GM19372 (cell line): ENCODE measurements around the gene PTPN6.

Experiments
- ATAC-seq: cut with Tn5 transposase; IDR thresholded peaks from one replicate; pipeline ENCODE4 v1.9.1; 2021; ENCODE audit warnings: mild to moderate bottlenecking, low read depth, moderate library complexity; ENCODE audit not compliant: unreplicated experiment

The PTPN6 gene

GRCh38 chr12:6998715-6999451, 47.7 kb downstream of the PTPN6 start:
- ATAC-seq: no peak

DNA sequence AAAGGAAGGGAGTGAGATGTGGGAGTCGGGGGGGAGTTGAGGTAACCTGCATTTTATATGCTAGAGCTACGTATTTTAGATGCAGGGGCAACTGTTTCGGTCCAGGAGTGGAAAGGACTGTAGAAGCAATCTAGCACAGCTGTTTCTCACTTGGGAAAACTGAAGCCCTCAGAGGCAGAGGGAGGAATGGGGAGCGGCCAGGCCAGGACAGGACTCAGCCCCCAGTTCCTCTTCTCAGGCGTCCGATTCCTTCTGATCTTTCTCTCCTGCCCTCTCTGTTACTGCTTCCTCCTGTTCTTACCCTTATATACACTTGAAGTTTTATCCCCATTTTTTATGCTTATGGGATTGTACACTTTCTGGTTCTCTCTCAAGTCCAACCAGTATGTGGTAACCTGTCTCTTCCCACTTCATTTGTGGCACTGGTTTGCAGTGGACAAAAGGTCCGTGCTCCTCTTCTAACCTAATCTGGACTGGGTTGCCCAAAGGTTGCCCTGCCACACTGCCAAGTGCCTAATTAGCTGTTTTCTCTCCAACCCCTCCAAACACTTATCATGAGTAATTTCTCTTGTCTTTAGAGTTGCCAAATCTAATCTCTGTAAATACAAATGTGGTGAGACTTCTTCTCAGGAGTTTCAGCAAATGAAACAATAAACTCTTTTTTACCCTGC, 50.9 kb downstream of the PTPN6 start:
- ATAC-seq: no peak

DNA sequence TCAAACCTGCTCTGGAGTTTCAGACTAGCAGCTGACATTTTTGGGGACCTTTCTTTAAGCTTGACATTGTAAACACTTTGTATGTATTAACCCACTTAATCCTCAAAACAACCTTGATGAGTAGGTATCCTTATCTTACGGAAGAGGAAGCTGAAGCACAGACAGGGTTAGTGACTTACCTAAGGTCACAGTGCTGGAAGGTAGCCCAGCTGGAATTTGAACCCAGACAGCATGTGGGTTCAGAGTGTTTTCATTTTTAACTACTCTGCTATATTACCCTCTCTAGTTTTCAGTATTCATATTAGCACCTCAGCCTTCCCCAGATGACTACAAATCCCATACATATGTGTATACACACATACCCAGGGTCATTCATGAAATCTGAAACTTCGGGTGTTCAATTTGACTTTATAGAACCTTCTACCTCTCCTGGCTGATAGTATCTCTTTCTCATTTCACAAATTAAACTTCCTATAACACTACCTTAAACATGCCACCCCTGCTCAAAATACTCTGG, 53.2 kb downstream of the PTPN6 start:
- ATAC-seq: no peak

DNA sequence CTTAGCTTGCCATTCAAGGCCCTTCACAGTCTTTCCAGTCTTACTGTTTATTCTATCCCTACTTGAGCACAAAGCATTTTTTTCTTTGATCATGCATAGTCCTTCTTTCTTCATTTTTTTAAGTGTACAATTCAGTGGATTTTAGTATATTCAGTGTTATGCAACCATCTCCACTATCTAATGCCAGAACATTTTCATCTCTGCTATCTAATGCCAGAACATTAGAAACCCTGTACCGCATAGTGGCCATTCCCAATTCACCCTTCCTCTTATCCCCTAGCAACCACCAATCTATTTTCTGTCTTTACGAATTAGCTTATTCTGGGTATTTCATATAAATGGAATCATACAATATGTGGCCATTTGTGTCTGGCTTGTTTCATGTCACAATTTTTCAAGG, 53.7 kb downstream of the PTPN6 start:
- ATAC-seq: no peak

DNA sequence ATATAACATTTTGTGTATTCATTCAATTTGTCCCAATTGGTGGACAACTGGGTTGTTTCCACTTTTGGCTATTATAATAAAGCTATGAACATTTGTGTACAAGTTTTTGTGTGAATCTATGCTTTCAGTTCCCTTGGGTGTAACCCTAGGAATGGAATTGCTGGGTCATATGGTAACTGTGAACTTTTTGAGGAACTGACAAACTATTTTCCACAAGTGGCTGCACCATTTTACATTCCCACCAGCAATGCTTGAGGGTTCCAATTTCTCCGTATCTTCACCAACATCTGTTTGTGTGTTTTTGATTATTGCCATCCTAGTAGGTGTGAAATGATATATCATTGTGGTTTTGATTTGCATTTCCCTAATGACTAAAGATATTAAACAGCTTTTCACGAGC, 54.2 kb downstream of the PTPN6 start:
- ATAC-seq: no peak

DNA sequence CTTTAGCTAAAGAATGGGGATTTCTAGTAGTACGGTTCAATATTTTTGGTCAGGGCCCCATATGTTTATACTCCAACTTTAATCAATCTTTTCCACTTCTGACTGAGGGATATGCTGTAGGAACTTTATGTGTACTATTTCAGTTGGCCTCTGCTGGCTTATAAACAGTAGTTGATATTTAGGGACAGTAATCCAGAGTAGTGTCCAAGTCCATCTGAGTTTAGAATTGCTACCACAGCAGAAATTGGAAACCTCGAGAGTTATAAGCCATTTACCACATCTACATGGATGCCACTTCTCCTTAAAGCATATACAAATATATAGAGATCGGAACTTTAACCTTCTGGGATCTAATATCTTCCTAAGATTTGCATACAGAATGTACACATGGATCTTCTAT, 55.5 kb downstream of the PTPN6 start:
- ATAC-seq: no peak

DNA sequence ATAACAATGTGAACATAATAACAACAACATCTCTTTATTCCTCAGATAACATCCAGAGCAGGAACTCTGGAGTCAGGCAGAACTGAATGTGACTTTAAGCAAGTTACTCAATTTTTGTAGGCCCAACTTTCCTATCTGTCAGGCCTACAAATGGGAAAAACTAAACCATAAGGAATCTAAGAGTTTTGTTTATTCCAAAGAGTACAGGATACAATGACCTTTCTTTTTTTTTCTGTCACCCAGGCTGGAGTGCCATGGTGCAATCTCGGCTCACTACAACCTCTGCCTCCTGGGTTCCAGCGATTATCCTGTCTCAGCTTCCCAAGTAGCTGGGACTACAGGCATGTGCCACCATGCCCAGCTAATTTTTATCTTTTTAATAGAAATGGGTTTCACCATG, 57.7 kb downstream of the PTPN6 start:
- ATAC-seq: no peak

GRCh38 chr12:7009512-7009911, 58.4 kb downstream of the PTPN6 start:
- ATAC-seq: no peak
